KG1 (cell line): Measurements from ENCODE around the gene SP6.

Experiments
- DNase-seq: peaks from one replicate; lab custom pipeline; 2025; lab: John Stamatoyannopoulos, UW

The SP6 gene

DNA sequence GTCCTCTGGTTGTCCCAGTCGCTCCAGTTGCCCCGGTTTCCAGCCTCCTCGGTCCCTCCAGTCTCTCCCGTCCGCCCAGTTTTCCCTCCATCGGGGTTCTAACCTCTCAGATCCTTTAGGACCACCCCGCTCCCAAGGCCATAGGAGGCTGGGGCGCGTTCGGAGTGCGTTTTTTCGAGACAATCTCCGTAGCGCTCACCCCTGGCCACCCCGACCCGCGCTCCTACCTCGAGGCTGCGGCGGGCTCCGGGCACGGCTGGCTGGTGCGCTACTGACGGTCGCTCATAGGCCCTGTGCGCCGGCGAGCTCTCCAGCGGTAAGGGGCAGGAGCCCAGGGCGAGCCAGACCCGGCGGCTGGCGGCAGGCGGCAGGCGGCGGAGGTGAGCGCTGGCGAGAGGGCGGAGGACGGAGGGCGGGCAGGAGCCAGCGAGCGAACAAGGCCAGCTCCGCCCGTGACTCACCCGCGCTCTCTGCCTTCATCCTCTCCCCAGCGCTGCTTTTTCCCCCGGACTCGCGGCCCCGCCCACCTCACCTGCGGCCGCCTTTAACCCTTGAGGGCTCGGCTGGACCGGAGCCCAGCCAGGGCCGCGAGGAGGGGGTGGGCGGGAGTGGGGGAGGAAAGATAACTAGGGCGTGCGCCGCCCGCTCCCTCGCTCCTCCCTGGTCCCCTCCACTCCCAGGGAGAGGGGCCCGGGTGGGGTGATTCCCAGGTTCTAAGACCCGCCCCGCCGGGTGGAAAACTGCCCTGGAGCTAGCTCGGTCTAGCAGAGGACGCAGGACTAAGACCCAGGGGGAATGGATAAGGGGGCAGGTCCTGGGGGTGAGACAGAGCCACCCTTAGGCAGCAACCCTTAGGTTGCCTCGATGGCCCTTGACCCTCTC lies at the start of gene SP6:
Gene SP6 (minus strand): TSS at position 472 of the 882 bp plus-strand sequence. CDS start 2,734 bp downstream, outside the sequence.
- DNase-seq = no peak

DNA sequence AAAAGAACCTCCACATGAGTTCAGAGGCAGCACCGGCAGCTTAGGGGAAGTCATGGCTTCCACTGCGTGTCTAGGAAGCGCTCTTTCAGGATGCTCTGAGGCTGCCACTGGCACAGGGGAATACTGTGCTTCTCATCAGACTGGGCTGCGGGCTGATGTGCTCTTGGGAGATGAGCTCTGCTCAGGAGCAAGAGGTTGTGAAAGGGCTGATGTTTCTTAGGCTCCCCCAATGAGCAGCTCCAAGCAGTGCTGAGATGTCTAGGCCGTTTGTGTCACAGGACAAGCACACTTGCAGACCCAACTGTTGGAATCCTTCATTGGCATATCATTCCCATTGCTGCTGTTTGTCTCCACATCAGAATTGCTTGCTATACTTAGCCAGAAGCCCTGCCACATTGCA lies 48.7 kb upstream of the SP6 start:
- no peak for DNase-seq

DNA sequence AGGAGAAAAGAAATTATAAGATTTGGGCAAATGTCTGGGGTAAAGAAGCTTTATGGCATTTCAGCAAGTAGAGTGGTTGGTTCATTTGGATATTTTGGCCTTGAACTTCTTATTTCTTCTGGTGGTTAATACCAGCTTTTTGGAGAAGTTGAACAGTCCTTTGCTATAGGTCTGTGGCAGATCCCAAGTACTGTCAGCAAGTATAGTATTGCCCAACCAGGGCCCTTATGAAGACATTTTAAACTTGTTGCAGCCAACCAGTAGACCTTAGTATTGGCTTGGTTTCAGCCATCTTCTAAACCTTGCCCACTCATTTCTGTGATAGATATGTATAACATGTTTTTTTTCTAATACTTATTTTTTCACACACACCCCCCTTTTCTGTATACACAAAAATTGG lies 47.3 kb upstream of the SP6 start:
- DNase-seq = no peak

DNA sequence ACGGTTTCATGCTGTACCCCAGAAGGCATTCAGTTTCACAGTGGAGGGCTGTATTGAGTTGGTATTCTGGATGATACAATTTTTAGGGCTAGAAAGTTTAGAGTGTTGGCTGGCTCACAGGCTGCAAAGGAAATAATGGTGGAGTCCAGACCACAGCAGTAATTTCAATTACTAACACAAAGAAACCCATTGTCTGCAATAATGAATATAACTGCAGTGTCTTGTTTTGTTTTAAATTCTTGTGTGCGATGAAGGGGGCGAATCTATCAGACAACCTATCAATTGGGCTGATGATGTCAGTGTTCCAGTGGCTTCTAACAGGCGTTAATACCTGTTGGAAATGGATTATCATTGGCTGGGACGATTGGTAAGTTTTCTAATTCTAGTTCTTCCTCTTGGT lies 46.6 kb upstream of the SP6 start:
- DNase-seq = no peak

DNA sequence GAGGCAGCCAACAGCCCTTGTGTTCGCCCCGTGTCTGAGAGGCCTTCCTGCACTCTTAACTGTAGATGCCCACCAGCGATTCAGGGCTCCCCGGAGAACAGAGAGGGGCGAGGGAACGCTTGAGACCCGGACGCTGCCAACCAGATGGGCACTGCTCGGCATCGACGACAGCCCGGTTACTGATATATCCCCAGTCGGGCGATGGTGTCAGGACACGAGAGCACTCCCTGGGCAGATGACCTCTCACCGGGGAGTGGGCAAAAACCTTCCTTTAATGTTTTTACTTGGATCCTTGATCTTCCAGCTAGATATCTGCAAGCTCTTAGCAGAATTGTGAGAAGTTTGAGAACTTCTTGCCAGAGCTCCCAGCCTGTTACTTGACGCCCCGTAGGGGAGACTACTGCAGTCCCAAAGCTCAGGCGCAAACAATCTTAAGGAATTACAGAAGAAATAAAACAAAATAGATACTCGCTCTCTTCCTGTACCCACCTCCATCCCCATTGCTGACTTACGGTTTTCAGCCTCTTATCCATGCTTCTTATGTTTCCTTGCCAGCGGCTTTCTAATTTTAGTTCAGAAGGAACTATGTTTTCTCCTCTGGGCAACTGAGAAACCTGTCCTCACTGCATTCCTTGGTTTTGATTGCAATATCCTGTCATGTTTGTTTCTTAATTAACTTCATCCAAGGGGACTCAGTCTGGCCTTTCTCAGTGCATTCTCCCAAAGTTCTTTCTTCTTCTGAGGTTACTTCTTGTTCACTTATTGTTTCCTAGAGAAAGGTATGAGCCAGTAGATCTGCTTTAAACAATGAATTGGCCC lies 45.9 kb upstream of the SP6 start:
- DNase-seq = no peak

DNA sequence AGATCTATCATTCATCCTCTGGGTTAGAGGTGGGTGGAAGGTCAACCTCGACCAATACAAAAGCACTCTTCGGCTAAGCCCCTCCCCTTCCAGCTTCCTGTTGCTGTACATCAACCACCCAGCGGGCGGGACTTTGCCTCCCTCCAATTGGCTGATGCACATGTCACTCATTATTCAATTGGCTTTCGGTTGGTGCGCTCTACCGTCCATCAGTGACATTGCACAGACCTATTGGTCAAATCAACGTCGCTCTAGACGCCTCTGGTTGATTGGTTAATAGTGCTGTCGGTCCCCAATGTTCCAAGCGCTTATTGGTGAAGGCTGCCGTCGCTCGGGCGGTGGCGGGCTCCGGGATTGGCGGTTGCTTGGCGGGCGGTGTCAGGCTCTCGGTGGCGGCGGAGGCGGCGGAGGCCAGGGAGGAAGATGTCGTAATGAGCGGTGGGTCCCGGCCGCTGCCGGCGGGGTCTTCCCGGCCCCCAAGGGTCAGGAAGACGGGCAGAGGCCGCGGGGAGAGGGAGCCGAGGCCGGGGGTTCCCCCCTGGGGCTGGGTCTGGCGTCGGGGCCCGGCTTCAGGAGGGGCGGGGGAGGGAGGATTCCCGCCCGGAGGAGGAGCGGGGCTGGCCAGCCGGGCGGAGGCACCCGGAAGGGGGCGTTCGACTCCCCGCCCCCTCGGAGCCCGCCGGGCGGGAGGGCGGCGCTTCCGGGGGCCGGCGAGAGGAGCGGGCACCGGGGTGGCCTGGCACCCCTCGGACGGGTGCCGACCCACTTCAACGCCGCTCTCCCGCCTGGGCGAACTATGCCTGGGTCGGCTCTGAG lies 45.1 kb upstream of the SP6 start, which contains the start of gene SP2:
Gene SP2 (plus strand): TSS at position 381 of the 816 bp plus-strand sequence. CDS start 51 bp downstream, at position 432.
- DNase-seq = peak; percentile 100

DNA sequence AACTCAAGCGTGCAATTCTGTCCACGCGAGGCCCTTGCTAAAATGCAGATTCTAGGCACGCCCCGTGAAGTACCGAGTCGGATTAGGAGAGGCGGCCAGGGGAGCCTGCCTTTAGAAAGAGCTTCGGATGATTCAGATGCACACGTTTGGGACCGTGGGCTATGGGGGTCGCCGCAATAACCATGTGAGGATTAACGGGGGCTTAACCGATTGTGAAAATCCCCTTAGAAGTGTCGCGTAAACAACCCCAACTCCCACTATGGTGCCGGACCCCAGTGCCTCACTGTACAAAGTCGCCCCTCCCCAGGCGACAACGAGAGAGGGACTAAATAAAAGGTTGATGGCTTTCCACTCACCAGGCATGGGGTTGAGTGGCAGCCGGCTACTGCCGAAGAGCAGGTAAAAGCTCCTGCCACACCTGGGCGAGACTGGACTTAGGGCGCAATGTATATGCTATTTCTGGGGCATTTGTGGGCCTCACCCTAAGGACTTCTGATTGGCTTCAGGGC lies 44.4 kb upstream of the SP6 start:
- no peak for DNase-seq

DNA sequence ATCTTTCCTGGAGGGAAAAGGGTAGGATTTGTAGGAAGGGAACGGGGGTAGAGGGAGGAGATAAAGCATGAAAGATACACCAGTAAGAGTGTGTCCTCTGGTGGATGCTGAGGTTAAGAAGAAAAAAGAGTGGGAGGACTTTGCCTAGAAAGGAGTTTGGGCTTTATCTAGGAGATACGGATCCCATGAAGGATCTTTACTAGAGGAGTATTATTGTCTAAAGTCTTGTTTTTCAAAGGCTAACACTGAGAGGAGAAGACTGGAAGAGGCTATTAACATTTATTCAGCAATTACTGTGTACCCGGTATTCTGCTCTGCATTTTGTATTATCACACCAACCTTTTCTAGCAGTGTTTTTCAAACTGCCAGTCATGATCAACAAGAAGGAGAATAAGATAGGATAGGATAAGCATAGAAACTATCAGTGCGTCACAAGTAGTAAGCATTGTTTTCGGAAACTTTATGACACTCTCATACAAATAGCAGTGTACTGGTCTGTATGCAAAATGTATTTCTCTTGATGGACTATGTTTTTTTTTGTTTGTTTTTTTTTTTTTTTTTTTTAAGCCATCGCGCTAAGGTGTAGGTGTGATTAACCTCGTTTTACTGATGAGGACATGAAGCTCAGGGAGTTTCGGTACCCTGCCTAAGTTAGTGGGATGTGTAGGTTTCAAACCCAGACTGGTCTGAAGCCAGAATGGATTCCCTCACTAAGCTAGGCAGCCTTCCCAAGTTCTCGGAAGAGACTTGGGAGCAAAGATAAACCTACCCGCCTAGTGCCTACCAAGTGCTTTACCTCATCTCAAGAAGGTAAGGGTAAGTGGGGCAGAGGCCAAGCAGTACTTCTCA lies 43.8 kb upstream of the SP6 start:
- no peak for DNase-seq

DNA sequence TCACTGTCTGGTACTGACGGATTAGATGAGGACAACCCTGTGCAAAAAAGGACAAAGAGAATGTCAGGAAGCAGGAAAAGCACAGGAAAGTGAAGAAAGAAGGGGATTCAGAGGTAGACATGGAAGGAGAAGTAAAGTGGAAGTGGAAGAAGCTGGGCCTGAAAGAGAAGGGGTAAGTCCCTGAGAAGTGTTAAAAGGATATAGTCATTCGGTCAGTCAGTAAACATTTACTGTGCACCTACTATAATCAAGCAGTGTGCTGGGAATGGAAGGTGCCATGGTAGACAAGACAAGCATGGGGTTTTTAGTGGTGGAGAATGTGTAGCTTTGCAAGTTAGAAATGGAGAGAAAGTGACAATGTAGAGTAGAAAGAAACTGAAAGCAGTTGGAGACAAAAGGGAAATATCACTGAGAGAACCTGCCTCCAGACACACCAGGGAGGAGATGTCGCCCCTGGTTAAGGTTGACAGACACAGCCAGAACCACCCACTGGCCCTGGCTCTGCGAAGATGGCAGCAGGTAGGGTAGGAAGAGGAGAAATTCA lies 40.7 kb upstream of the SP6 start:
- no peak for DNase-seq

DNA sequence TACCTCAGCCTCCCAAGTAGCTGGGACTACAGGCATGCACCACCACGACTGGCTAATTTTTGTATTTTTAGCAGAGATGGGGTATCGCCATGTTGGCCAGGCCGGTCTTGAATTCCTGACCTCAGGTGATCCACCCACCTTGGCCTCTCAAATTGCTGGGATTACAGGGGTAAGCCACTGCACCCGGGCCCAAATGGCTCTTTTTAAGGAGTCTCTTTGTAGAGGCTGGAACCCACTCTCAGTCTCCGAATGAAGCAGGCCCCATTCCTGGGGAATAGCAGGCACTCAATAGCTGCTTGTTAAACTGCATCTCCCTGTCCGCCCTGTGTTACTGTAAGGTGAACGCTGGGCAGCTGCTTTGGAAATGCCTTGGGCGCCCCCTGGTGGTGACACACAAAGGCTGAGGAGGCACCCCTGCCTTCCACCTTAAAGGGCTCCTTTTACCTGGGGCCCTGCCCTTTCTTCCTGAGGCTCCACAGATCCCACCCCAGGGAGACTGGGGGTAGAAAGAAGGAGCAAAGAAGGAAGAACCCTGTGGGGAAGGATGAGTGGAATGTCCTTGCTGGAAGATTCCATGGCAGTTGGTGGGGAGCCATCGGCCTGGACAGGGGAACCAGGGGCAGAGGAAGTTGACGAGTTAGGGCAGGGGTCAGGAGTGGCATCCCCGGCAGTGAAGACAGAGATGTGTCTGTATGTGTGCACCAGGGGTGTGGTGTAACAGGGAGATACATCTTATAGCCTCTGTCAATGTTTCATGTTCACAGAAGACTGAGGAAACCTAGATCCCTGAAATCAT lies 39.0 kb upstream of the SP6 start:
- peak; percentile 35 for DNase-seq

DNA sequence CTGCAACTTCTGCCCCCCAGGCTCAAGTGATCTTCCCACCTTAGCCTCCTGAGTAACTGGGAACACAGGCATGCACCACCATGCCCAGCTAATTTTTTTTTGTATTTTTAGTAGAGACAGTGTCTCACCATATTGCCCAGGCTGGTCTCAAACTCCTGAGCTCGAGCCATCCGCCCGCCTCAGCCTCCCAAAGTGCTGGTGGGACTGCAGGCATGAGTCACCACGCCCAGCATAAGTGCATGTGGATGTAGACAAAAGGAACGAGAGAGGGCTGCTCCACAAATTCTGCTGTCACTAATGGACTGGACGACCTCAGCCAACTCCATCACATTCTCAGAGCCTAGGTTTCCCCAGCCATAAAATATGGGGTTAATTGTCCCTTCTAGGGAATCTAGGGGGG lies 37.3 kb upstream of the SP6 start:
- no peak for DNase-seq

DNA sequence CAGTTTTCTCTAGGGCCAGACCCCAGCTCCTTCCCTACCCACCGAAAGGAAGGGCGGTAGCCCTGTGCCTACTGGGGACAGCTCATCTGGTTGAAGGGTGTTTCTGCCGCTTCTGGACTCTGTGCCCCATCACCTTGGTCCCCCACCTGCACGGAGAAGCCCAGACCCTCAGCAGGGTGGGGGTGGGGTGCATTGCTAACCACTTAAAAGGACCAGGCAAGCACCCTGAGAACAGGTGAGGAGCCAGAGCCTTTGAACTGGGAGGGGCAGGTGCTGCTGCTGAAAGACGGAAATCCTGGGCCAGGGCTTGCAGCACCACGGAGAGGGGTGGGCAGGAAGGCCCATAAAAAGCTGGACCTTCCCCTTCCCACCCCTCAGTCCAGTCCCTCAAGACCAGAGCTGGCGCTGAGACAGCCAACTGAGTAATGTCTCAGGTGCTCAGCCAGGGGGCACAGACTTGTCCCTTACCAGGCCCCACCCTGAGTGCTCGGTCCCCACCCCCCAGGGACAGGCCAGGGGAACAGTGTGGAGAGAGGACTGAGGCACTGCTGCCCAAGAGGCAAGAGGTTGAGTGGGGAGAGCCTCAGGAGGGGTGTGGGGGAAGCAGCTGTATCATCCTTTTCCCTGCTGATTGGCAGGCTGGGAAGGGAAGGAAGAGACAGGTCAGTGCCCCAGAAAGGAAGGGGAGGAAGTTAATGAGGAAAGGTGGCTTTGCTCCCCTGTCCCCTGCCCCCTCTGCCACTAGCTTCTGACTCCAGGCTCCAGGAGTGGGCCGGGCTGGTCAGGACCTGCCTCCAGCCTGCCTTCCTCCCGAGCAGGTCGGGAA lies 34.2 kb upstream of the SP6 start:
- DNase-seq = no peak

DNA sequence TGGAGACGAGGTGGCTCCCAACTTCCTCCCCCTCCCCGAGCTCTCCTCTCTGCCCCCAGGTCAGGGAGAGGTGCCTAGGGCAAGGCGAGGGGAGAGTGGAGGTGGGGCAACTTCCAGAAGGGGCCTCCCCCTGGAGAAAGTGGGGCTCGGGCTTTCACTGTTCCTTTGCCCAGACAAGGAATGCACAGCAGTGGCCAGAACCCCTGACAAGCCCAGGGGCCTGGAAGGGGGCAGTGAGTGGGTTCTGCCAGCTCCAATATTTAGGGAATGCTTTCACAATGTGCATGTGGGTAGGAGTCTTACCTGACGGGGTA lies 33.4 kb upstream of the SP6 start:
- no peak for DNase-seq

DNA sequence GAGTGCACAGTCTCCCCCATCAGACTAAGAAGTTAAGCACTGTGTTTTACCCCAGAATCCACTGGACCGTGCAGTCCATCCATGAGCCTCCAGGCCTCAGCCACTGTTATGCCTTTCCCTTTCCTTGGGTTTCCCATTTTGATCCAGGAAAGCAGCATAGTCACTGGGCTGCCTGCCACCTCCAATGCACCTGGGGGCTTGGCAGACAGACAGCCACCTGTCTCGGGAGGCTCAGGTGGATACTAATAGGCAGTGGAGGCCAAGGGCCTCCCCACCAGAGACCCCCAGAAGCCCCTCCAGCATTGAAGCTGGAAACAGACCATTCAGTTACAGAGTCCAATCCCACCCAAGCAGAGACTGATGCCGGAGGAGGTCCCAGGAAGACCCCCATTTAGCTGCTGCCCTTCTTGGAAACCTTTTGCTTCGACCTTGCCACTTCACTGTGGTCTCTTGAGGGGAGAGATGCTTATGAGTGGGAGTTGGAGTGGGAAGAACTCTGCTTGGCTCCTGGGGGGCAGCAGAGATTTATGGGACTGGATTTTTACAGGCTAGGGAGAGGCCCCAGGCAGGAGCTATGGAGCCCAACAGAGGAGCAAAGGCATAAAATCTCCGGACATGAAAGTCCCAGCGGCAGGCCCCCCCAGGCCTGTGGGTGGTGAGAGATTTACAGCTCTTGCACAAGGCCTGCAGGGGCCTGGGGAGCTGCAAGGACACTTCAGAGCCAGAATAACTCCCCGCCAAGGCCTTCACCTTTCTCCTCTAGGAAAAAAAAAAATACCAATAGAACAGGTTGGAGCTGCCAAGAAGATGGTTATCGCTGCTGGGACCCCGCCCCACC lies 32.8 kb upstream of the SP6 start:
- no peak for DNase-seq

DNA sequence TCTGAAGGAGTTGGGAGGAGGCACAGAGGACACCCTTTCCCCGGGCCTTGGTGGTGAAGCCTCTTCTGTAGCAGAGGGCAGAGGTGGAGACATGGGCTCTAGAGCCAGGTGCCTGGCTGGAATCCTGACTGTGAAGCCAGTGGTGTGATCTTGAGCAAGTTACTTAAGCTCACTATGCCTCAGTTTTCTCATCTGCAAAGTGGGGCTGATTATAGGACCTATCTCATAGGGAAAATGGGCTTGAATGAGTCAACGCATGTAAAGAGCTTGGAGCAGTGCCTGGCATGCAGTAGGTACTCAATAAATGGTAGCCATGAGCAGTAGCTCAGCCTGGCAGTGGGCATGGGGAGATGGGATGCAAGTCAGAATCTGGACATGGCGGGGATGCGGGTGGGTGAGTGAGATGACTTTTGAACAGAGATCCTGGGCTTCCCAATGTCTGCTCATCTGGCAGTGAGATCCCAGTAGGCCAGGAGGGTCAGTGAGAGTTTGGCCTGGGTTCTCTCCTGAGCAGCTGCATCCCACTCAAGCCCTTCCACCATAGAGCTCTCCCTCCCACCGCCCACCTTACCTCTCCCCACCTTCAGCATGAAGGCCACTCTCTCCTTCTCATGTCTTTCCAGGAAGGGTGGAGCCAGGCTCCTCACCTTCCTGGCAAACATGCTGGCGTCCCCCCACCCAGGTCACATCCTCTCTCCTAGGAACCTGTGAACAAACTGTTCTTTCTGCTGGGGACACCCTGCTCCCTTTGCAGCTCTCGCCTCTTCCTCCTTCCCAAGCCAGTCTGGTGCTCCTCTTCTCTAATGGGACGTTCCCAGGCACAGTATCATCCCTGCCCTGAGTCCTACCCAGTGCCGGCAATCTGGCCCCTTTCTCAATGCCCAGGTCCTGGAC lies 32.0 kb upstream of the SP6 start:
- no peak for DNase-seq

DNA sequence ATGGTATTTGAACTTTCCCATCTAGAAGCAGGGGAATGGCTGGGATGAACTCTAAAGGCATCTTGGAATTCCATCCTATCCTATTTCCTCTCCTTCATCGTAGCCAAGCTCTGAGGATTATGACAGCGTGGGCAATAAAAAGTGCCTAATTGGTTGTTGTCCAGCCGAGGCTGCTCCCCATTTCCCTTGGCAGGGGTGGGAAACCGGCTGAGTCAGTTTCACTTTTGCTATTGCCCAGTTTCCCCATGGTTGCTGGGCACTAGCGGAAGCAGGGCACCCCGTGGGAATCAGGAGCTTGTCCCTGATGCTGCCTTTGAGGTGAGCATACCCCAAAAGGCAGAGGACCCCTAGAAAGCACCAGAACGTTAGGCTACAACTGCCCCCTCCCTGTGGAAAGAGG lies 31.3 kb upstream of the SP6 start:
- no peak for DNase-seq

DNA sequence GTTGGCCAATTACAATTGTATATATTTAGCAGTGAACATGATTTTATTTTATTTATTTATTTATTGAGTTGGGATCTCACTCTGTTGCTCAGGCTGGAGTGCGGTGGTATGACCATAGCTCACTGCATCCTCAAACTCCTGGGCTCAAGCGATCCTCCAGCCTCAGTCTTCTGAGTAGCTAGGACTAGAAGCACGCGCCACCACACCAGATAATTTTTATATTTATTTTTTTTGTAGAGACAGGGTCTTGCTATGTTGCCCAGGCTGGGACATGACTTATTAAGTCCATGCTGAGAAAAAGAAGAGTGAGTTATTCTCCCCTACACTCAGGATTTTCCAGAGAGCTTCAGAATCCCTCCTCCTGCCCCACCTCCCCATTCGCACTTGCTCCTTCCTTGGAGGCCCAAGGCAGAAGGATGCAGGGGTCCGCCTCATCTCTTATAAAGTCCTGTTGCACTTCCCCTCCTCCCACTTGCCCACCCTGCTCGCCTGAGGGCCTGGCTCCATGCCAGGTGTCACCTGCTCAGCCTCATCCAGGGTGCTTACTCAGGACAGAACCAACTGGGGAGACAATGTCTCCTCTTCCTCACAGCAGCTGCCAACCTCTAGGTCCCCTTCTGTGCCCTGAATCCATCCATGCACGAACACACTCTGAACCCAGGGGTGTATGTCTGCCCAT lies 29.0 kb upstream of the SP6 start:
- DNase-seq = no peak
